SK-N-SH (cell line): ENCODE data around the gene EEF2.

Source experiments
- CTCF ChIP-seq: fragments of 200-600 bp; sonication (generic); IDR thresholded peaks from 2 replicates; pipeline ENCODE4 v1.6.1; 2017; ENCODE audit warnings: antibody characterized with exemption, mild to moderate bottlenecking, moderate library complexity
- FOXJ3 ChIP-seq: sonication (generic); formaldehyde crosslinking; IDR thresholded peaks from 2 replicates; pipeline ENCODE4 v1.5.1; 2020; ENCODE audit warnings: mild to moderate bottlenecking, missing genetic modification reagents
- MAX ChIP-seq: IDR thresholded peaks from 2 replicates; pipeline ENCODE4 v1.4.0; 2012; ENCODE audit warnings: low read depth
- REST ChIP-seq: IDR thresholded peaks from 2 replicates; pipeline ENCODE4 v1.6.1; 2012; ENCODE audit warnings: mild to moderate bottlenecking, low read depth, low read length, moderate library complexity
- TCF12 ChIP-seq: IDR thresholded peaks from 2 replicates; pipeline ENCODE4 v1.4.0; 2012
- USF1 ChIP-seq: IDR thresholded peaks from 2 replicates; pipeline ENCODE4 v1.4.0; 2012; ENCODE audit warnings: low read depth, borderline replicate concordance
- USF2 ChIP-seq: fragments of 150-350 bp; IDR thresholded peaks from 2 replicates; pipeline ENCODE4 v1.6.1; 2017; ENCODE audit warnings: antibody characterized with exemption, low read length, low read depth, borderline replicate concordance
- ZBTB33 ChIP-seq: IDR thresholded peaks from 2 replicates; pipeline ENCODE4 v1.4.0; 2012; ENCODE audit warnings: low read depth, borderline replicate concordance

- TF ChIP-seq ZBTB33 (no peak), USF1 (no peak), USF2 (no peak), CTCF (no peak), MAX (no peak), FOXJ3 (CRISPR knock-in tag) (no peak), REST (no peak), TCF12 (no peak)
These were observed 29.6 kb downstream of the EEF2 start for GRCh38 chr19:3955688-3956087.
